HEK293 (cell line): Measurements from ENCODE around the gene IL2RG.
A peak's percentile ranks its signal among the peaks of the same experiment; 100 is the strongest.

Experiments used
- CTCF ChIA-PET: fragments of 350-600 bp; formaldehyde crosslinking; extraction: SDS; loops from one replicate; lab custom pipeline; 2021; ENCODE audit warnings: antibody characterized with exemption; lab: Yijun Ruan, JAX
- POLR2A ChIA-PET: fragments of 300-600 bp; formaldehyde crosslinking; extraction: SDS; loops from one replicate; lab custom pipeline; 2020; ENCODE audit warnings: antibody characterized with exemption, inconsistent platforms; lab: Yijun Ruan, JAX
- H3K27ac ChIP-seq: fragments of 200-500 bp; sonication (Bioruptor generic); 2 replicates; pipeline ENCODE4 v1.5.1; 2014; ENCODE audit warnings: low read depth, low read length, control low read depth, inconsistent platforms; ENCODE audit errors: extremely low read depth
- H3K36me3 ChIP-seq, 2 experiments: fragments of 200-500 bp in 1 of 2; sonication (Bioruptor generic) in 1 of 2; 1 replicate in 1 of 2; 2 replicates in 1 of 2; pipeline ENCODE4 v1.5.1; 2014 to 2017; ENCODE audit warnings: inconsistent platforms in 2 of 2, low read length in 2 of 2; ENCODE audit not compliant: control insufficient read depth in 2 of 2, insufficient read depth in 1 of 2
- H3K4me1 ChIP-seq: fragments of 200-500 bp; sonication (Bioruptor generic); 2 replicates; pipeline ENCODE4 v1.5.1; 2014; ENCODE audit warnings: mild to moderate bottlenecking, low read length, inconsistent platforms; ENCODE audit not compliant: control insufficient read depth, insufficient read depth
- H3K4me3 ChIP-seq: 2 replicates; pipeline ENCODE4 v1.5.1; 2011; ENCODE audit warnings: low read depth, mild to moderate bottlenecking, control low read depth, low read length, moderate library complexity
- H3K9me3 ChIP-seq: fragments of 200-500 bp; sonication (Bioruptor generic); 2 replicates; pipeline ENCODE4 v1.5.1; 2014; ENCODE audit warnings: low read depth, low read length, inconsistent platforms; ENCODE audit not compliant: control insufficient read depth, insufficient read depth
- EGR2 ChIP-seq: fragments of 450-650 bp; formaldehyde crosslinking; IDR thresholded peaks from 2 replicates; pipeline ENCODE4 v1.5.1; 2016; ENCODE audit warnings: low read depth, missing biosample characterization, missing genetic modification characterization
- GLIS2 ChIP-seq: fragments of 450-650 bp; formaldehyde crosslinking; IDR thresholded peaks from 2 replicates; pipeline ENCODE4 v1.5.1; 2016; ENCODE audit warnings: missing biosample characterization, missing genetic modification characterization
- HOXC10 ChIP-seq: sonication (generic); formaldehyde crosslinking; IDR thresholded peaks from 2 replicates; pipeline ENCODE4 v1.8.1; 2023; ENCODE audit warnings: mild to moderate bottlenecking, missing genetic modification reagents
- IKZF3 ChIP-seq: fragments of 450-650 bp; IDR thresholded peaks from 2 replicates; pipeline ENCODE4 v1.5.0; 2018; ENCODE audit warnings: missing biosample characterization, mild to moderate bottlenecking, missing genetic modification characterization, moderate library complexity
- KLF10 ChIP-seq: fragments of 450-650 bp; IDR thresholded peaks from 2 replicates; pipeline ENCODE4 v1.5.1; 2018; ENCODE audit warnings: missing biosample characterization, mild to moderate bottlenecking, missing genetic modification characterization
- KLF9 ChIP-seq: fragments of 450-650 bp; formaldehyde crosslinking; IDR thresholded peaks from 2 replicates; pipeline ENCODE4 v1.5.1; 2016; ENCODE audit warnings: missing biosample characterization, missing genetic modification characterization, low read depth
- SCRT2 ChIP-seq: fragments of 450-650 bp; formaldehyde crosslinking; IDR thresholded peaks from 2 replicates; pipeline ENCODE4 v1.5.1; 2016; ENCODE audit warnings: missing biosample characterization, missing genetic modification characterization
- SP3 ChIP-seq: fragments of 450-650 bp; formaldehyde crosslinking; IDR thresholded peaks from 2 replicates; pipeline ENCODE4 v1.5.1; 2016; ENCODE audit warnings: missing biosample characterization, missing genetic modification characterization
- YY2 ChIP-seq: fragments of 450-650 bp; formaldehyde crosslinking; IDR thresholded peaks from 2 replicates; pipeline ENCODE4 v1.5.1; 2016; ENCODE audit warnings: missing biosample characterization, missing genetic modification characterization
- ZBTB7A ChIP-seq: fragments of 450-650 bp; formaldehyde crosslinking; IDR thresholded peaks from 2 replicates; pipeline ENCODE4 v1.5.1; 2016; ENCODE audit warnings: low read depth, missing biosample characterization, missing genetic modification characterization
- ZFHX2 ChIP-seq: fragments of 450-650 bp; formaldehyde crosslinking; conservative IDR thresholded peaks from 2 replicates; pipeline ENCODE4 v1.5.1; 2016; ENCODE audit warnings: missing biosample characterization, missing genetic modification characterization
- ZIC2 ChIP-seq: fragments of 450-650 bp; formaldehyde crosslinking; IDR thresholded peaks from 2 replicates; pipeline ENCODE4 v1.5.1; 2016; ENCODE audit warnings: missing biosample characterization, missing genetic modification characterization
- ZNF133 ChIP-seq: fragments of 450-650 bp; formaldehyde crosslinking; IDR thresholded peaks from 2 replicates; pipeline ENCODE4 v1.5.1; 2016; ENCODE audit warnings: missing biosample characterization, missing genetic modification characterization
- ZNF24 ChIP-seq: fragments of 450-650 bp; formaldehyde crosslinking; IDR thresholded peaks from 2 replicates; pipeline ENCODE4 v1.5.1; 2016; ENCODE audit warnings: missing biosample characterization, missing genetic modification characterization
- ZNF398 ChIP-seq: fragments of 450-650 bp; formaldehyde crosslinking; IDR thresholded peaks from 2 replicates; pipeline ENCODE4 v1.5.1; 2017; ENCODE audit warnings: missing biosample characterization, missing genetic modification characterization
- ZNF501 ChIP-seq: fragments of 450-650 bp; formaldehyde crosslinking; IDR thresholded peaks from 2 replicates; pipeline ENCODE4 v1.5.1; 2016; ENCODE audit warnings: missing biosample characterization, missing genetic modification characterization
- ZNF530 ChIP-seq: fragments of 450-650 bp; formaldehyde crosslinking; IDR thresholded peaks from 2 replicates; pipeline ENCODE4 v1.5.1; 2016; ENCODE audit warnings: low read depth, missing biosample characterization, missing genetic modification characterization
- ZNF558 ChIP-seq: fragments of 450-650 bp; formaldehyde crosslinking; IDR thresholded peaks from 2 replicates; pipeline ENCODE4 v1.5.1; 2016; ENCODE audit warnings: missing biosample characterization, missing genetic modification characterization
- ZNF561 ChIP-seq: fragments of 450-650 bp; IDR thresholded peaks from 2 replicates; pipeline ENCODE4 v1.5.1; 2018; ENCODE audit warnings: missing biosample characterization, missing genetic modification characterization, borderline replicate concordance
- ZNF621 ChIP-seq: fragments of 450-650 bp; formaldehyde crosslinking; IDR thresholded peaks from 2 replicates; pipeline ENCODE4 v1.5.1; 2017; ENCODE audit warnings: missing biosample characterization, missing genetic modification characterization
- ZNF654 ChIP-seq: fragments of 450-650 bp; formaldehyde crosslinking; IDR thresholded peaks from 2 replicates; pipeline ENCODE4 v1.5.1; 2016; ENCODE audit warnings: low read depth, missing biosample characterization, missing genetic modification characterization
- TF ChIP-seq, protein P1 (sequence below): fragments of 450-650 bp; formaldehyde crosslinking; conservative IDR thresholded peaks from 2 replicates; pipeline ENCODE4 v1.5.1; 2016; ENCODE audit warnings: low read depth, missing biosample characterization, missing genetic modification characterization
- TF ChIP-seq, protein P2 (sequence below): fragments of 450-650 bp; formaldehyde crosslinking; IDR thresholded peaks from 2 replicates; pipeline ENCODE4 v1.5.1; 2017; ENCODE audit warnings: missing biosample characterization, missing genetic modification characterization
- TF ChIP-seq, protein P3 (sequence below): fragments of 450-650 bp; formaldehyde crosslinking; IDR thresholded peaks from 2 replicates; pipeline ENCODE4 v1.5.1; 2016; ENCODE audit warnings: missing biosample characterization, missing genetic modification characterization

The IL2RG gene

GRCh38 chrX:71070531-71070930 lies 40.8 kb downstream of the IL2RG start:
- Histone ChIP-seq H3K4me1 (no peaks in the 10 kb centered on the region), H3K27ac (no peak overlapping the region), H3K9me3 (no peaks in the 10 kb centered on the region), H3K36me3 (peaks cover 0 to 3% of the 10 kb centered on the region in 2 experiments; a peak in 1 of 3 replicates), H3K4me3 (no peak overlapping the region)
- ChIA-PET POLR2A (no interaction called here), CTCF (interaction anchor here (0.5 to 0.6 kb wide), 2 partner anchors 112 to 1750 kb away, joined by 3 read pairs; no protein-coding TSS in a partner anchor)
- TF ChIP-seq ZNF558 (tag by site-specific recombination) (no peak), ZNF654 (tag by site-specific recombination) (no peak)

DNA sequence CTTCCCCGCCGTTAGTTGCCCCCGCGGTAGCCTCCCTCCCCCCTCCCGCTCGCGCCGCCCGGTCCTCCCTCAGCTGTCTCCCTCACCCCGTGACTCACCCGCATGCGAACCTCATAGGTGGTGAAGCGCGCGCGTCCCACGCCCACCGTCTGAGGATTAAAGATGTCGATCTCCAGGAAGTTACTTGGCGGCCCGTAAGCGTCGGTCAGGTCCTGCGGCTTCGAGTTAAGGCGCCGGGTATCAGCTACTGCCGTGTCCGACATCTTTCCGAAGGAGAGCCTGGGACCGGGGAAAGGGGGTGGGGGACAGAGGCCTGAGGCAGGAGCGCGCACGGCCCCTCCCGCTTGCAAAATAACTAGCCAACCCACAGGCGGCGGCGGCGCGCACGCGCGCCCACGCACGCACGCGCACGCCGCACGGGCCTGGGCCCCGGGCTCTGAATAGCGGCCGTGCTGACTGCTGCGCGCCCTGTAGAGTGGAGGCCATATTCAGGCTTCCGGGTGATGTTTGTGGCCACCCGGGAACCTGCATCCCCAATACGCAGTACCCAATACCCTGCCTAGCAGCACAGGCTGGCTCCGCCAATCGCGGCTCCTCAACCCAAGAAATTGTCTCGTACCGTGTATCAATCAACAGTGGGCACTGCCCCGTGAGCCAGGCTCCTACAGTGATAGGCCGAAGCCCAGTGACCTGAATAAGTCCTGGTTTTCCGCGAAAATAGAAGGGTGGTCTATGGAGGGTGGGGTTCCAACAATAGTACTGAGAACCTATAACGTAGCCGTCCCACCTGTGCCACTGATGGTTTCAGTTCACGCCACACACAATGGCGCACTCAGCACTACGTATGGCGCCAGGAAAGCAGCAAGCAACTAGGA lies 43.1 kb downstream of the IL2RG start, which contains the start of gene SNX12:
SNX12 (minus strand) TSS at position 291 of the 875 bp plus-strand sequence; CDS start at position 263, 28 bp downstream.
- Histone ChIP-seq H3K27ac (peak within 1 kb of the TSS; percentile 77), H3K4me3 (peak within 1 kb of the TSS; percentile 68), H3K36me3 (peaks cover 0 to 3% of the 10 kb centered on the region in 2 experiments; a peak in 2 of 3 replicates), H3K4me1 (no peaks in the 10 kb centered on the region), H3K9me3 (no peaks in the 10 kb centered on the region; the same call in 1 of the 2 replicates)
- CTCF ChIA-PET = interaction anchor here (0.6 to 1.0 kb wide), 2 partner anchors 98 to 111 kb away, joined by 3 to 5 read pairs; no protein-coding TSS in a partner anchor
- POLR2A ChIA-PET = interaction anchor here (0.6 to 1.4 kb wide), 5 partner anchors 13 to 188 kb away, joined by 3 to 11 read pairs (median 3); partner anchors contain the start of gene MED12
- TF ChIP-seq ZNF621 (tag by site-specific recombination) (no peak), ZNF530 (no peak), HOXC10 (CRISPR knock-in tag) (0 out of 2 replicates have a peak, but pooled peaks have one; percentile 27), YY2 (no peak), SCRT2 (tag by site-specific recombination) (0 out of 2 replicates have a peak, but pooled peaks have one; percentile 14), ZFHX2 (tag by site-specific recombination) (peak; percentile 92), ZBTB7A (tag by site-specific recombination) (0 out of 2 replicates have a peak, but pooled peaks have one; percentile 13), ZNF398 (tag by site-specific recombination) (peak; percentile 90), ZNF561 (tag by site-specific recombination) (peak; percentile 79; the same call in 1 of the 2 replicates), ZNF24 (tag by site-specific recombination) (no peak), ZIC2 (tag by site-specific recombination) (peak; percentile 38), ZNF501 (tag by site-specific recombination) (peak; percentile 61; the same call in 1 of the 2 replicates), ZNF133 (tag by site-specific recombination) (no peak), EGR2 (tag by site-specific recombination) (peak; percentile 67), GLIS2 (peak; percentile 80), KLF10 (tag by site-specific recombination) (peak; percentile 77; the same call in 1 of the 2 replicates), KLF9 (tag by site-specific recombination) (peak; percentile 92), SP3 (peak; percentile 70), IKZF3 (tag by site-specific recombination) (peak; percentile 54; the same call in 1 of the 2 replicates)
- TF ChIP-seq, protein P1, sequence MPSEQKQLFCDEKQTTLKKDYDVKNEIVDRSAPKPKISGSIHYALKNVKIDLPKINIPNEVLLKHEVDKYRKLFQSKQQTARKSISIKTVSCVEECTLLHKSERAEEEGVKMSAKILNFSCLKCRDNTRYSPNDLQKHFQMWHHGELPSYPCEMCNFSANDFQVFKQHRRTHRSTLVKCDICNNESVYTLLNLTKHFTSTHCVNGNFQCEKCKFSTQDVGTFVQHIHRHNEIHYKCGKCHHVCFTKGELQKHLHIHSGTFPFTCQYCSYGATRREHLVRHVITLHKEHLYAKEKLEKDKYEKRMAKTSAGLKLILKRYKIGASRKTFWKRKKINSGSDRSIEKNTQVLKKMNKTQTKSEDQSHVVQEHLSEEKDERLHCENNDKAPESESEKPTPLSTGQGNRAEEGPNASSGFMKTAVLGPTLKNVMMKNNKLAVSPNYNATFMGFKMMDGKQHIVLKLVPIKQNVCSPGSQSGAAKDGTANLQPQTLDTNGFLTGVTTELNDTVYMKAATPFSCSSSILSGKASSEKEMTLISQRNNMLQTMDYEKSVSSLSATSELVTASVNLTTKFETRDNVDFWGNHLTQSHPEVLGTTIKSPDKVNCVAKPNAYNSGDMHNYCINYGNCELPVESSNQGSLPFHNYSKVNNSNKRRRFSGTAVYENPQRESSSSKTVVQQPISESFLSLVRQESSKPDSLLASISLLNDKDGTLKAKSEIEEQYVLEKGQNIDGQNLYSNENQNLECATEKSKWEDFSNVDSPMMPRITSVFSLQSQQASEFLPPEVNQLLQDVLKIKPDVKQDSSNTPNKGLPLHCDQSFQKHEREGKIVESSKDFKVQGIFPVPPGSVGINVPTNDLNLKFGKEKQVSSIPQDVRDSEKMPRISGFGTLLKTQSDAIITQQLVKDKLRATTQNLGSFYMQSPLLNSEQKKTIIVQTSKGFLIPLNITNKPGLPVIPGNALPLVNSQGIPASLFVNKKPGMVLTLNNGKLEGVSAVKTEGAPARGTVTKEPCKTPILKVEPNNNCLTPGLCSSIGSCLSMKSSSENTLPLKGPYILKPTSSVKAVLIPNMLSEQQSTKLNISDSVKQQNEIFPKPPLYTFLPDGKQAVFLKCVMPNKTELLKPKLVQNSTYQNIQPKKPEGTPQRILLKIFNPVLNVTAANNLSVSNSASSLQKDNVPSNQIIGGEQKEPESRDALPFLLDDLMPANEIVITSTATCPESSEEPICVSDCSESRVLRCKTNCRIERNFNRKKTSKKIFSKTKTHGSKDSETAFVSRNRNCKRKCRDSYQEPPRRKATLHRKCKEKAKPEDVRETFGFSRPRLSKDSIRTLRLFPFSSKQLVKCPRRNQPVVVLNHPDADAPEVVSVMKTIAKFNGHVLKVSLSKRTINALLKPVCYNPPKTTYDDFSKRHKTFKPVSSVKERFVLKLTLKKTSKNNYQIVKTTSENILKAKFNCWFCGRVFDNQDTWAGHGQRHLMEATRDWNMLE (tag by site-specific recombination) = peak; percentile 50
- TF ChIP-seq, protein P2, sequence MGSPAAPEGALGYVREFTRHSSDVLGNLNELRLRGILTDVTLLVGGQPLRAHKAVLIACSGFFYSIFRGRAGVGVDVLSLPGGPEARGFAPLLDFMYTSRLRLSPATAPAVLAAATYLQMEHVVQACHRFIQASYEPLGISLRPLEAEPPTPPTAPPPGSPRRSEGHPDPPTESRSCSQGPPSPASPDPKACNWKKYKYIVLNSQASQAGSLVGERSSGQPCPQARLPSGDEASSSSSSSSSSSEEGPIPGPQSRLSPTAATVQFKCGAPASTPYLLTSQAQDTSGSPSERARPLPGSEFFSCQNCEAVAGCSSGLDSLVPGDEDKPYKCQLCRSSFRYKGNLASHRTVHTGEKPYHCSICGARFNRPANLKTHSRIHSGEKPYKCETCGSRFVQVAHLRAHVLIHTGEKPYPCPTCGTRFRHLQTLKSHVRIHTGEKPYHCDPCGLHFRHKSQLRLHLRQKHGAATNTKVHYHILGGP (tag by site-specific recombination) = peak; percentile 5; the same call in 1 of the 2 replicates
- TF ChIP-seq, protein P3, sequence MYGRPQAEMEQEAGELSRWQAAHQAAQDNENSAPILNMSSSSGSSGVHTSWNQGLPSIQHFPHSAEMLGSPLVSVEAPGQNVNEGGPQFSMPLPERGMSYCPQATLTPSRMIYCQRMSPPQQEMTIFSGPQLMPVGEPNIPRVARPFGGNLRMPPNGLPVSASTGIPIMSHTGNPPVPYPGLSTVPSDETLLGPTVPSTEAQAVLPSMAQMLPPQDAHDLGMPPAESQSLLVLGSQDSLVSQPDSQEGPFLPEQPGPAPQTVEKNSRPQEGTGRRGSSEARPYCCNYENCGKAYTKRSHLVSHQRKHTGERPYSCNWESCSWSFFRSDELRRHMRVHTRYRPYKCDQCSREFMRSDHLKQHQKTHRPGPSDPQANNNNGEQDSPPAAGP (tag by site-specific recombination) = peak; percentile 67
